Ascending aorta (tissue), 2 donors: ENCODE results near the gene TRERF1. TPM values are rescaled to one million over a fixed set of nuclear protein-coding genes. Genes with fewer than 3 reads are reported as not detected.

ENCODE experiments used
- DNase-seq, 2 donors: peaks; one replicate each; pipeline ENCODE4 v3.0.0-alpha.2; 2019; ENCODE audit warnings: low spot score in 2 of 2
- H3K27ac ChIP-seq, 2 donors: fragments of 200-600 bp; sonication (generic); one replicate each; pipeline ENCODE4 v1.5.1; 2016 to 2017; ENCODE audit warnings: mild to moderate bottlenecking in 1 of 2
- H3K27me3 ChIP-seq: fragments of 200-600 bp; sonication (generic); one replicate; pipeline ENCODE4 v1.5.1; 2017
- H3K36me3 ChIP-seq, 2 donors: fragments of 200-600 bp; sonication (generic); one replicate each; pipeline ENCODE4 v1.5.1; 2016
- H3K4me1 ChIP-seq, 2 donors: fragments of 200-600 bp; sonication (generic); one replicate each; pipeline ENCODE4 v1.5.1; 2016 to 2017; ENCODE audit warnings: mild to moderate bottlenecking in 1 of 2
- H3K4me3 ChIP-seq, 2 donors: fragments of 200-600 bp; sonication (generic); one replicate each; pipeline ENCODE4 v1.5.1; 2016 to 2017; ENCODE audit warnings: mild to moderate bottlenecking in 1 of 2
- H3K9me3 ChIP-seq, 2 donors: fragments of 200-600 bp; sonication (generic); one replicate each; pipeline ENCODE4 v1.5.1; 2016
- intact Hi-C: fragments of 100-400 bp; cut with DNase I; formaldehyde crosslinking; loops from one replicate; pipeline ENCODE4 v1.15.1; 2023
- total RNA-seq: library from RNA; depleted of rRNA; stranded (reverse); fragments of >200 nt; gene quantifications from one replicate; pipeline ENCODE4 v1.1.0, GENCODE V29; 2016
- TF ChIP-seq, protein P1 (sequence below), 3 experiments: fragments of 200-600 bp in 2 of 3; fragments of 450-650 bp in 1 of 3; sonication (generic) in 2 of 3; IDR thresholded peaks; one replicate each; pipeline ENCODE4 v1.5.1; 2016 to 2019; ENCODE audit warnings: antibody characterized with exemption in 3 of 3, mild to moderate bottlenecking in 1 of 3, moderate library complexity in 1 of 3

Gene TRERF1
- total RNA-seq, 1 donor from 2014 or later = 34.1 TPM

DNA sequence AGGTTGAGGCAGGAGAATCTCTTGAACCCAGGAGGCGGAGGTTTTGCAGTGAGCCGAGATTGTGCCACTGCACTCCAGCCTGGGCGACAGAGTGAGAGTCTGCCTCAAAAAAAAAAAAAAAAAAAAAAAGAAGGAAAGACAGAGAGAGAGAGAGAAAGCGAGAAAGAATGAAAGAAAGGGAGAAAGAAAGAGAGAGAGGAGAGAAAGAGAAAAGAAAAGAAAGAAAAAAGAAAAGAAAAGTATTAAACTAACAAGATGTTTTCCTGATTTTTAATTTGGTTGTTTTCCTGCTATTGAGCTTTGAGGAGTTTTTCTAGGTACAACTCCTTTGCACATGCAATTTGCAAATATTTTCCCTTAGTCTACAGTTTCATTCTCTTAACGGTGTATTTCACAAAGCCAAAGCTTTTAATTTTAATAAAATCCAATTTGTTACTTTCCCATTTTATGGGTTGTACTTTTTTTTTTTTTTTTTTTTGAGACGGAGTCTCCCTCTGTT, 10.8 kb upstream of the TRERF1 start:
- H3K27me3 ChIP-seq = no peaks in the 10 kb centered on the region
- H3K9me3 ChIP-seq = no peaks in the 10 kb centered on the region
- H3K27ac ChIP-seq = no peak overlapping the region
- H3K4me1 ChIP-seq = no peaks in the 10 kb centered on the region
- H3K4me3 ChIP-seq = no peak overlapping the region
- intact Hi-C loops = no loop called here
- DNase-seq = no peak
- TF ChIP-seq, protein P1, sequence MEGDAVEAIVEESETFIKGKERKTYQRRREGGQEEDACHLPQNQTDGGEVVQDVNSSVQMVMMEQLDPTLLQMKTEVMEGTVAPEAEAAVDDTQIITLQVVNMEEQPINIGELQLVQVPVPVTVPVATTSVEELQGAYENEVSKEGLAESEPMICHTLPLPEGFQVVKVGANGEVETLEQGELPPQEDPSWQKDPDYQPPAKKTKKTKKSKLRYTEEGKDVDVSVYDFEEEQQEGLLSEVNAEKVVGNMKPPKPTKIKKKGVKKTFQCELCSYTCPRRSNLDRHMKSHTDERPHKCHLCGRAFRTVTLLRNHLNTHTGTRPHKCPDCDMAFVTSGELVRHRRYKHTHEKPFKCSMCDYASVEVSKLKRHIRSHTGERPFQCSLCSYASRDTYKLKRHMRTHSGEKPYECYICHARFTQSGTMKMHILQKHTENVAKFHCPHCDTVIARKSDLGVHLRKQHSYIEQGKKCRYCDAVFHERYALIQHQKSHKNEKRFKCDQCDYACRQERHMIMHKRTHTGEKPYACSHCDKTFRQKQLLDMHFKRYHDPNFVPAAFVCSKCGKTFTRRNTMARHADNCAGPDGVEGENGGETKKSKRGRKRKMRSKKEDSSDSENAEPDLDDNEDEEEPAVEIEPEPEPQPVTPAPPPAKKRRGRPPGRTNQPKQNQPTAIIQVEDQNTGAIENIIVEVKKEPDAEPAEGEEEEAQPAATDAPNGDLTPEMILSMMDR (IDR thresholded peaks at IDR 0.05) = no peak
- H3K36me3 ChIP-seq = no peaks in the 10 kb centered on the region

DNA sequence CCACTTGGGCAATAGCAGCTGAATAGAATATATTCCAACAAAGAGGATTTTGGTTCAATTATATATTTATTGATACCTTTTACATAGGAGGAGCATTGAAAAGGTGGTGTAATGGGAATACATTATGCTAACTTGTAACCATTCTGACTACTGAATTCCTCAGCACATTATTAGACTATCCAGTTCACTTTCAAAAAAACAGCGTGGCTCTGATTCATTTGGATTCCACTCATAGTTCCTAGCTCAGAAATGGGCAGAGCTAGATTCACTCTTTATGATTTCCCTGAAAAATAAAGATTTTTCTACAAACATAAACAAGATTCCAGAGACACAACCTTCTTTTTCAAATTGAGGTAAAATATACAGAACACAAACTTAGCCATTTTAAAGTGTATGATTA, 9.2 kb upstream of the TRERF1 start:
- H3K27ac ChIP-seq = no peak overlapping the region
- intact Hi-C loops = no loop called here
- TF ChIP-seq, protein P1 (IDR thresholded peaks at IDR 0.05) = no peak
- H3K9me3 ChIP-seq = no peaks in the 10 kb centered on the region
- no peaks in the 10 kb centered on the region for H3K36me3 ChIP-seq
- H3K4me3 ChIP-seq = no peak overlapping the region
- DNase-seq = no peak
- H3K4me1 ChIP-seq = no peaks in the 10 kb centered on the region
- H3K27me3 ChIP-seq = no peaks in the 10 kb centered on the region

DNA sequence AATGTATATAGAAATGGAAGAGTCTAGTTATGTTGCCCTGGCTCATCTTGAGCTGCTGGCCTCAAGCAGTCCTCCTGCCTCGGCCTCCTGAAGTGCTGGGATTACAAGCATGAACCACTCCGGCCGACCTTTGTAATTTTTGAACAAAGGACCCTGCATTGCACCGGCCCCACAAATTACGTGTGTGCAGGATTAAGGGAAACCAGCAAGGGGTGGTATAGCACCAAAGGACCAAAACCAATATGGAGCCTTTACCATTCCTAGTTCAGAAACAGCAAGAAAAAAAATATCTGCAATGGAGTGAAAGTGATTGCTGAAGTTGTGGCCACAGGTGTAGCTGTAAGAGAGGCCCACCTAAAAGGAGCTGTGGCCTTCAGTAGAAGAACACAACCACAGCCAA, 8.2 kb upstream of the TRERF1 start:
- Histone ChIP-seq H3K4me1 (no peaks in the 10 kb centered on the region), H3K4me3 (no peak overlapping the region), H3K27me3 (no peaks in the 10 kb centered on the region), H3K27ac (no peak overlapping the region), H3K9me3 (no peaks in the 10 kb centered on the region), H3K36me3 (no peaks in the 10 kb centered on the region)
- no peak for DNase-seq
- TF ChIP-seq, protein P1 (IDR thresholded peaks at IDR 0.05) = no peak
- intact Hi-C loops = no loop called here

DNA sequence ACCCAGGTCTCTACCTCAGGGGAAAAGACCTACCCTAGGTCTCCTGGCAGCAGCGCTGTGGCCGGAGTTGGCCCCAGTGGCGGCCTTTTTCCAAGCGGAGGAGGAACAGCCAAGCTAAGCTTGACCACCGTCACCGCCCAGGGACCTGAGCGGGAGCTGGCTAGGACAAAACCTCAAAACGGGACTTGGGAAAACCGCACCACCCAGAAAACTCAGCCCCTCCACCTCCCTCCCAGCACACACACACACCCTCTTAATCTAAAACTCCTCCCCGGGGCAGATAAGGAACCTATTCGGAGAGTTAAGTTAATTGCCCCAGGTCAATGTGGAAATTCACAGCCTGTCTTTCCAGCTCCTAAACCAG, 2.7 kb upstream of the TRERF1 start:
- no peak for DNase-seq
- Histone ChIP-seq H3K27me3 (no peaks in the 10 kb centered on the region), H3K36me3 (no peaks in the 10 kb centered on the region), H3K9me3 (no peaks in the 10 kb centered on the region), H3K4me3 (peak overlapping the region; percentile 89 to 98), H3K4me1 (peaks cover 0 to 3% of the 10 kb centered on the region in 2 donors), H3K27ac (peak overlapping the region; percentile 82 to 84)
- intact Hi-C loops = loop anchor here (5.0 kb wide), 2 partner anchors 93 to 718 kb away; partner anchors contain the start of gene SRF
- TF ChIP-seq, protein P1 (IDR thresholded peaks at IDR 0.05) = no peak

DNA sequence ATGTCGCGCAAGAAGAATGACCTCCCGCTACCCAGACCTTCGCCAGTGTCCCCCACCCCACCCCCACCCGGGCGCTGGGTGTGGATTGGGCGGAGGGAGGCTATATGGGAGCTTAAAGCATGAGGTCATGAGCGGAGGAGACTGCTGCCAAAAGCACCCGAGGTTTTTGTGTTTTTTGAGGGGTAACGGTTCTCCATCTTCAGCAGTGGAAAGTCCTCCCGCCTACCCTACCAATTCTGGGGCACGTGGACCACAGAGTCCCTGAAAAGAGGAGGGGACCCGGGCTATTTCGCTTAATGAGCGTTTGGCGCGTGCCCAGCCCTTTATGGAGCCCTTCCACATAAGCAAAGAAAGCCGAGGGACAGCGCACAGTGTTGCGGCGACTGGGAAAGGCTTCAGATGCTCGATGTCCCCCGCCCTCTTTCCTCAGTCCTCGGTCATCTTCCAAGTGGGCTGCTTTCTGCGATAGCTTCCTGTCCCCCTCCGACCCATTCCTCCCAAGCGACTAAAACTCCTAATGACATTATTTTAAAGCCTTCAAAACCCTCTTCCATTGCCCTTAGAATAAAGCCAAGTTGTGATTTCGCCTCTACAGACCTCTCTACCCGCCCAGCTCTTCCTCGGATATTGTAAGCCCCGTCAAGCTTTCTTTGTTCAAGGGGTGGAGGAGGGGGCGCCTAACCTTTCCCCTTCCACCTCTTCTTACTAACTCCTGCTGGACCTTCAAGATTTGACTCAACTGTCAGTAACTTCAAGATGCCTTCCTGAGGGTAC, 2.1 kb upstream of the TRERF1 start:
- DNase-seq = peak in 1 of 2 donors; percentile 68
- TF ChIP-seq, protein P1 (IDR thresholded peaks at IDR 0.05) = no peak
- Histone ChIP-seq H3K27ac (peak overlapping the region; percentile 82 to 84), H3K27me3 (no peaks in the 10 kb centered on the region), H3K4me1 (peaks cover 0 to 3% of the 10 kb centered on the region in 2 donors), H3K9me3 (no peaks in the 10 kb centered on the region), H3K4me3 (peak overlapping the region; percentile 89 to 98), H3K36me3 (no peaks in the 10 kb centered on the region)
- intact Hi-C loops = loop anchor here (5.0 kb wide), 2 partner anchors 93 to 718 kb away; partner anchors contain the start of gene SRF
